ENCODE data around the gene KRTAP23-1.

GRCh38 chr21:30326390-30326789 is 22.0 kb downstream of the KRTAP23-1 start:
- TF ChIP-seq CTCF (conservative IDR thresholded peaks at IDR 0.05; ENCODE audit: low read length) (no peak), EZH2phosphoT487 (IDR thresholded peaks at IDR 0.05; ENCODE audit: borderline replicate concordance, low read depth, low read length) (no peak)
